ENCODE results near the gene PRPF19.

DNA sequence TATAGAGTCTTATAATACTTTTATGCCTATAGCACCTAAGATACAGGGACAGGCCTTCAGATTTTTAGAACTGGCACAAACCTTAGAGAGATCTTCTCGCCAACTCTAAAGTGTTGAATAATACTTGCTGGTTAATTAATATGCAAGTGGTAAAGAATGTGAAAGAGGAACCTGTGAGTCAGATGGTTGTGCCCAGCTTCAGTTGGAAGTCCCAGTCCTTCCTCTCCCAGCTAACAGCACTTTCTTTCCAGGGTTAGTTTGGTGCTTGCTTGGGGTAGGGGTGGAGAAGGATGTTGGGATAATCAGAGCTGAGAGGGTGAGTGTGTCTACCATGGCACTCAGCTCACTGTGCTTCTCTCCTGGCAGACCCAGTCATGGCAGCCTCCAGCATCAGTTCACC, 12.9 kb upstream of the PRPF19 start:
- TF ChIP-seq, protein P1, sequence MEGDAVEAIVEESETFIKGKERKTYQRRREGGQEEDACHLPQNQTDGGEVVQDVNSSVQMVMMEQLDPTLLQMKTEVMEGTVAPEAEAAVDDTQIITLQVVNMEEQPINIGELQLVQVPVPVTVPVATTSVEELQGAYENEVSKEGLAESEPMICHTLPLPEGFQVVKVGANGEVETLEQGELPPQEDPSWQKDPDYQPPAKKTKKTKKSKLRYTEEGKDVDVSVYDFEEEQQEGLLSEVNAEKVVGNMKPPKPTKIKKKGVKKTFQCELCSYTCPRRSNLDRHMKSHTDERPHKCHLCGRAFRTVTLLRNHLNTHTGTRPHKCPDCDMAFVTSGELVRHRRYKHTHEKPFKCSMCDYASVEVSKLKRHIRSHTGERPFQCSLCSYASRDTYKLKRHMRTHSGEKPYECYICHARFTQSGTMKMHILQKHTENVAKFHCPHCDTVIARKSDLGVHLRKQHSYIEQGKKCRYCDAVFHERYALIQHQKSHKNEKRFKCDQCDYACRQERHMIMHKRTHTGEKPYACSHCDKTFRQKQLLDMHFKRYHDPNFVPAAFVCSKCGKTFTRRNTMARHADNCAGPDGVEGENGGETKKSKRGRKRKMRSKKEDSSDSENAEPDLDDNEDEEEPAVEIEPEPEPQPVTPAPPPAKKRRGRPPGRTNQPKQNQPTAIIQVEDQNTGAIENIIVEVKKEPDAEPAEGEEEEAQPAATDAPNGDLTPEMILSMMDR (IDR thresholded peaks at IDR 0.05): no peak
- TF ChIP-seq, protein P2, sequence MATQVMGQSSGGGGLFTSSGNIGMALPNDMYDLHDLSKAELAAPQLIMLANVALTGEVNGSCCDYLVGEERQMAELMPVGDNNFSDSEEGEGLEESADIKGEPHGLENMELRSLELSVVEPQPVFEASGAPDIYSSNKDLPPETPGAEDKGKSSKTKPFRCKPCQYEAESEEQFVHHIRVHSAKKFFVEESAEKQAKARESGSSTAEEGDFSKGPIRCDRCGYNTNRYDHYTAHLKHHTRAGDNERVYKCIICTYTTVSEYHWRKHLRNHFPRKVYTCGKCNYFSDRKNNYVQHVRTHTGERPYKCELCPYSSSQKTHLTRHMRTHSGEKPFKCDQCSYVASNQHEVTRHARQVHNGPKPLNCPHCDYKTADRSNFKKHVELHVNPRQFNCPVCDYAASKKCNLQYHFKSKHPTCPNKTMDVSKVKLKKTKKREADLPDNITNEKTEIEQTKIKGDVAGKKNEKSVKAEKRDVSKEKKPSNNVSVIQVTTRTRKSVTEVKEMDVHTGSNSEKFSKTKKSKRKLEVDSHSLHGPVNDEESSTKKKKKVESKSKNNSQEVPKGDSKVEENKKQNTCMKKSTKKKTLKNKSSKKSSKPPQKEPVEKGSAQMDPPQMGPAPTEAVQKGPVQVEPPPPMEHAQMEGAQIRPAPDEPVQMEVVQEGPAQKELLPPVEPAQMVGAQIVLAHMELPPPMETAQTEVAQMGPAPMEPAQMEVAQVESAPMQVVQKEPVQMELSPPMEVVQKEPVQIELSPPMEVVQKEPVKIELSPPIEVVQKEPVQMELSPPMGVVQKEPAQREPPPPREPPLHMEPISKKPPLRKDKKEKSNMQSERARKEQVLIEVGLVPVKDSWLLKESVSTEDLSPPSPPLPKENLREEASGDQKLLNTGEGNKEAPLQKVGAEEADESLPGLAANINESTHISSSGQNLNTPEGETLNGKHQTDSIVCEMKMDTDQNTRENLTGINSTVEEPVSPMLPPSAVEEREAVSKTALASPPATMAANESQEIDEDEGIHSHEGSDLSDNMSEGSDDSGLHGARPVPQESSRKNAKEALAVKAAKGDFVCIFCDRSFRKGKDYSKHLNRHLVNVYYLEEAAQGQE (IDR thresholded peaks at IDR 0.05; ENCODE audit: low read depth, low read length): no peak
- TF ChIP-seq RAD21 (IDR thresholded peaks at IDR 0.05; ENCODE audit: low read length) (no peak), RXRA (IDR thresholded peaks at IDR 0.05; ENCODE audit: borderline replicate concordance, low read depth) (no peak), JUND (IDR thresholded peaks at IDR 0.05) (no peak), YY1 (IDR thresholded peaks at IDR 0.05; ENCODE audit: low read depth) (no peak)
